Ovary (tissue), 3 donors: ENCODE results near the gene FAM184A.

ENCODE experiments used
- CTCF ChIP-seq, 3 donors: fragments of 450-650 bp in 2 of 3; fragments of 200-600 bp in 1 of 3; IDR thresholded peaks; one replicate each; pipeline versions ENCODE4 v1.5.1 to v1.8.0; 2016 to 2022; ENCODE audit warnings: antibody characterized with exemption in 3 of 3, mild to moderate bottlenecking in 1 of 3
- POLR2A ChIP-seq: fragments of 450-650 bp; IDR thresholded peaks from one replicate; pipeline ENCODE4 v1.6.1; 2017; ENCODE audit warnings: antibody characterized with exemption, mild to moderate bottlenecking, moderate library complexity
- donor health status: DM: no; HTN: no; CAD: no.

GRCh38 chr6:119036081-119036480 is 42.4 kb downstream of the FAM184A start:
- TF ChIP-seq CTCF (IDR thresholded peaks at IDR 0.05) (no peak), POLR2A (no peak)
